HG02571 (cell line): ENCODE results near the gene DNMBP.
"Not testable (repeated sequence)": the region's sequence is repeated elsewhere in the genome, so short reads cannot be mapped to it uniquely, and the experiment has no call there.

Experiments
- ATAC-seq: cut with Tn5 transposase; IDR thresholded peaks from one replicate; pipeline ENCODE4 v1.9.1; 2021; ENCODE audit warnings: mild to moderate bottlenecking, moderate library complexity; ENCODE audit not compliant: unreplicated experiment

DNMBP gene

DNA sequence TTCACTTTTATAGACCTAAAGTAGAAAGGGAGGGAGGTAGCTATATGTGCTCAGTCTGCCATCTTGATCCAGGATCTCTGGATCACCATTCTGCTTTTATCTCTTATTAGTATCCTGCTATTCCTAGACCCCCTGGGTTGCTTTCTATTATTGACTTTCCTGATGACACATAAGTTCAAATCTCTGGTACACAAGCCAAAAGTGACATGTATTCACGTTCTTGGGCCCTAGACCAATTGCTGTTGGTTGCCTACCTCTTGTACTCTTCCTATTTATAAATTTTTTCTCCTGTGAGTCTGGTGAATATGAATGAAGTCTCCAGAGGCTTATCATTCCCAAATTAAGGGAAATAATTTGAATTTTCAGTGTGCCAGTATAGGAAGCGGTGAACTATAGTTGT is 56.9 kb downstream of the DNMBP start:
- ATAC-seq, result no peak

DNA sequence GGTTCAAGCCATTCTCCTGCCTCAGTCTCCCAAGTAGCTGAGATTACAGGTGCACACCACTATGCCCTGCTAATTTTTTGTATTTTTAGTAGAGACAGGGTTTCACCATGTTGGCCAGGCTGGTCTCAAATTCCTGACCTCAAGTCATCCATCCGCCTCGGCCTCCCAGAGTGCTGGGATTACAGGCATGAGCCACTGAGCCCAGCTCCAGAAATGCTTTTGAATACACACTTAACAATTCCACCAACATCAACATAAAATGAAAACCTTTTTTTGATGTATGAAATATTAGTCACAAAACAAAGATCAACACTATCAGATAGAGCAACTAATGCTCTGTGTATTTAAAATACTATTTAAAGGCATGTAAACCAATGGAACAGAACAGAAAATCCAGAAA is 63.7 kb downstream of the DNMBP start:
- ATAC-seq, result not testable (repeated sequence)

- no peak for ATAC-seq
Measured at GRCh38 chr10:99945263-99945662, 64.5 kb downstream of the DNMBP start.

DNA sequence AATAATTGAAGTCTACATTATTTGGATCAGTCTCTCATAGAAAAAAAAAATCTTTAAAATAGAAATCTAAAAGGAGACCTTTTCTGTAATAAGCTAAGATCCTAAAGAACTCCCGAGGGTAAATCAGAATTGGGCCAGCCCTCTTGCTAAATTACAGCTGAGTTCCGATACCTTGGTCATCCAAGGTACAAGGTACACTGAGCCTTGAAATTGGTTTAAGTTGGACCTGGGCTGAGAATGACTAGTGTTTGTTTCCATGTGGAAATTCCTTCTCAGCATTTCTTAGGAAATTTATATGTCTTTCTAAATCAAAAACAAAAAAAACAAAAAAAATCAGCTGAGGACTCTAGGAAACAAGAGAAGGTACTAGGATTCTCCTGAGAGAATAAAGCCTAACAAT is 64.9 kb downstream of the DNMBP start:
- no peak for ATAC-seq

DNA sequence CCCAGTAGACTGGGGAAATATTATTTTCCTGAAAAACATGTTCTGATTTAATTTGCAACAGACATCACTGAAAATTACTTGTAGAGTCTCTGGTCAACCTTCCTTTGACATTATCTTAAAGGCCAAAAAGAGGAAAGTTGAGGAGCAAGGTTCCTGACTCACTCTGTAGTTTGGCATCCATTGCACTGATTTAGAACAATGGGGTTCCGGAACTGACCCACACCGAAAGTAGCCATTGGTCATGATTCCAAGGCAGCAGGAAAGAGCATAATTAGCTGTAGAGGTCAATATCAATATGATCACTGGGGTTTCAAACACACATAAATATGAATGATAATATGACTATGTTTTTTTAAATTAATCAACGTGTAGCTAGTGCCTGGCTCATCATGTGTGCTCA is 65.8 kb downstream of the DNMBP start:
- no peak for ATAC-seq

GRCh38 chr10:99941942-99942820 is 67.6 kb downstream of the DNMBP start:
- ATAC-seq, result no peak

GRCh38 chr10:99938563-99938962 is 71.2 kb downstream of the DNMBP start:
- ATAC-seq, result peak; percentile 83

DNA sequence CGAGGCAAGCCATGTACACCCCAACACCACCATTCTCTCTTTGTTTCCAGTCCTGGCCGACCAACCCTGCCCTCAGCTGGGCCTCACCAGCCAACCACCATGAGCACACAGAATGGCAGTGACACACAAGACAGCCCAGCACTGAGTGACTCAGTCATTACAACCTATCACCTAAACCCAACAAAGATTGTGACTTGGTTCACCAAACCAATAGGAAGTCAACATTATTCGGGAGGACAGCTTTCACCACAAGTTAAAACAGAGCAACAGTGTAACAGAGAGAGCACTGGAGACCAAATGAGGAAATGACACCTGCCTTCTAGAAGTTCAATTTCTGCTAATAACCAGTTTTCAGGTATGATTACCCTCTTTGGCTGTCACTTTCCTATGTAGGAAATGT is 72.1 kb downstream of the DNMBP start:
- no peak for ATAC-seq

GRCh38 chr10:99932203-99932957 is 77.4 kb downstream of the DNMBP start:
- ATAC-seq, result not testable (repeated sequence)

- ATAC-seq, result no peak
Measured at GRCh38 chr10:99930731-99931550, 78.8 kb downstream of the DNMBP start.

DNA sequence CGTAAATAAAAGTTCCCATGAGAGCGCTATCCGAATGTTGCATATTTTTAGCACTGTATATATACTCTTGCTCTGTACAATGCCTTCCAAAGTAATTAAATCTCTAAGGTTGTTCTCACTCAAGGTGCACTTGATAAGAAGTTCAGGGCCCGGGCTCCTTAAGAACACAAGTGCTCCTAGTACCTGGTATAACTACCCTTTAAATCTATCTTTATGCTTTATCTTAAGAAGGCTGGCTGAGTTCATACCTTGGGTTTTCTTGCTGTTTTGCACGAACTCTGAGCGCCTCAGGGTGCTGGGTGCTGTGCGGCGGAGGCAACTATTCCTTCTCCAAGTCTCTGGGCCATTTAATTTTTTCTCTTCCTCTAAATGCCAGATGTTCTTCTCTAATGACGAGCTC is 80.4 kb downstream of the DNMBP start:
- no peak for ATAC-seq

DNA sequence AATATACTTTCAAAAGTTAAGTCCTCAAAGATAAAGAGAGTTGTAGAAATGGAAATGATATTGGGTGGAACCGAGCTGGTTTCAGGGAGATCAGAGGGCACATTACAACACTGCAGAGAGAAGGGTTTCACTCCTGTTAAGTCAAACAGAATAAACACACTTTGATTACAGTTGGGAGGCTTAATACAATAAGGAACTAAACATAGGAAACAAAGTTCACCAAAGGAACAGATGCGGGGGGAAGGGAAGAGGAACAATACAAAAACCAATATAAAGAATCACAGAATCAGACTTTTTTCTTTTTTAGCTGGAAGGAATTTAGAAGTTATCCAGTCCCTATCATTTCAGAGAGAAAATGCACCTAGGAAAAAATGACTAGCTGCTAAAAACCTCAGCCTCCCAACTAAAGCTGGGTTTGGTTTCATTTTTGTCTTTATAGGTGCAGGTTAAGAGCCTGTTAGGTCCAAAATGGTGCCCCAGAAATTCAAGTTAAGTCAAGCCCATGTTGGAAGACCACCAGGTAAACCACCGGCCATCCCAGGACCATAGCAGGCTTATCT is 81.9 kb downstream of the DNMBP start:
- no peak for ATAC-seq

GRCh38 chr10:99926925-99927720 is 82.6 kb downstream of the DNMBP start:
- ATAC-seq, result no peak

GRCh38 chr10:99924451-99925255 is 85.1 kb downstream of the DNMBP start:
- no peak for ATAC-seq

DNA sequence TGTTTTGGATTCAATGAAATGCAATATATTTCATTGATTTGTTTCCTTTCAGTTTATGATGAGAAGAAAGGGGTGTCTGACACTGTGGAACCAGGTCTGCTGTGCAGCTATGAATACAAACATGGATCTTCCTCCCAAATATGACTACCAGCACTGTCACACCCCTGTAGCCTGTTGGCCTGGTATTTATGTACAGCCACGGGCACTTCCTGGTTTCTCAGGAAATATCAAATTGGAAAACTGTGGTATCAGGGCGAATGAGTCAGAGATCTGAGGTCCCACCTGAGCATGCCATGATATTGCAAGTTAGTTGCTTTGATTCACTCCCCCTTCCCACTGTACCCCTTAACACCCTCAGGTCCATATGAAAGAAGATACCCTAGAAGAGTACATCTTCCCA is 87.8 kb downstream of the DNMBP start:
- ATAC-seq, result no peak

- ATAC-seq, result no peak
Measured at GRCh38 chr10:99920901-99921300, 88.8 kb downstream of the DNMBP start.

GRCh38 chr10:99920486-99920885 is 89.3 kb downstream of the DNMBP start:
- ATAC-seq, result no peak

GRCh38 chr10:99917963-99918825 is 91.6 kb downstream of the DNMBP start:
- ATAC-seq, result no peak
